NCI-H1930 (cell line): Measurements from ENCODE around the gene MYADML2.
A peak's percentile ranks its signal among the peaks of the same experiment; 100 is the strongest.

Experiments used
- DNase-seq, 2 experiments: peaks; one replicate each; lab custom pipeline; 2025; lab: John Stamatoyannopoulos, UW

The MYADML2 gene

GRCh38 chr17:81939218-81939617 is 7.8 kb downstream of the MYADML2 start:
- no peak for DNase-seq

- no peak for DNase-seq
These were observed 11.3 kb downstream of the MYADML2 start for GRCh38 chr17:81935709-81936084.

GRCh38 chr17:81934850-81935708 is 12.0 kb downstream of the MYADML2 start:
- DNase-seq = no peak

- DNase-seq = no peak
These were observed 12.8 kb downstream of the MYADML2 start for GRCh38 chr17:81934098-81934757.

GRCh38 chr17:81933178-81933699 is 13.8 kb downstream of the MYADML2 start:
- DNase-seq = no peak

- no peak for DNase-seq
These were observed 14.6 kb downstream of the MYADML2 start for GRCh38 chr17:81932333-81932983.

- no peak for DNase-seq
These were observed 15.3 kb downstream of the MYADML2 start for GRCh38 chr17:81931557-81932332.

- no peak for DNase-seq
These were observed 15.9 kb downstream of the MYADML2 start for GRCh38 chr17:81931189-81931556.

- DNase-seq = no peak
These were observed 16.6 kb downstream of the MYADML2 start for GRCh38 chr17:81930142-81931125.

GRCh38 chr17:81929253-81930141 is 17.5 kb downstream of the MYADML2 start:
- no peak for DNase-seq

GRCh38 chr17:81928544-81929252 is 18.3 kb downstream of the MYADML2 start:
- DNase-seq = no peak

GRCh38 chr17:81927653-81928543 is 19.1 kb downstream of the MYADML2 start, which contains the start of gene MAFG:
Gene MAFG (minus strand): TSS chr17:81927735. CDS start chr17:81923185, 4,550 bp downstream.
- DNase-seq = peak; percentile 93 to 98

- no peak for DNase-seq
These were observed 19.8 kb downstream of the MYADML2 start for GRCh38 chr17:81927152-81927652.

GRCh38 chr17:81926451-81927151 is 20.4 kb downstream of the MYADML2 start:
- no peak for DNase-seq

GRCh38 chr17:81925860-81926450 is 21.1 kb downstream of the MYADML2 start:
- DNase-seq = no peak
